HepG2 (cell line): ENCODE results near the gene AGRP. TPM values are rescaled to one million over a fixed set of nuclear protein-coding genes. Genes with fewer than 3 reads are reported as not detected.

ENCODE experiments used
- ARHGAP35 ChIP-seq: sonication (generic); formaldehyde crosslinking; IDR thresholded peaks from 2 replicates; pipeline ENCODE4 v1.9.0; 2022; ENCODE audit warnings: mild to moderate bottlenecking, inconsistent platforms, moderate library complexity, missing genetic modification reagents, borderline replicate concordance
- BRCA1 ChIP-seq: sonication (generic); formaldehyde crosslinking; IDR thresholded peaks from 2 replicates; pipeline ENCODE4 v1.4.0; 2020; ENCODE audit warnings: missing genetic modification reagents
- EEA1 ChIP-seq: sonication (generic); formaldehyde crosslinking; IDR thresholded peaks from 2 replicates; pipeline ENCODE4 v1.5.1; 2020; ENCODE audit warnings: mild to moderate bottlenecking, missing genetic modification reagents, borderline replicate concordance
- EHMT2 ChIP-seq: fragments of 200-600 bp; sonication (generic); IDR thresholded peaks from 2 replicates; pipeline ENCODE4 v1.7.0; 2017; ENCODE audit warnings: antibody characterized with exemption, low read depth, low read length, borderline replicate concordance
- HIVEP1 ChIP-seq: sonication (generic); formaldehyde crosslinking; IDR thresholded peaks from 2 replicates; pipeline ENCODE4 v1.4.0; 2020; ENCODE audit warnings: mild to moderate bottlenecking, missing genetic modification reagents
- HNF4G ChIP-seq, 2 experiments: sonication (generic) in 1 of 2; formaldehyde crosslinking in 1 of 2; IDR thresholded peaks; 2 replicates each; pipeline versions ENCODE4 v1.4.0 to v1.6.1; 2011 to 2020; ENCODE audit warnings: borderline replicate concordance in 2 of 2, low read depth in 2 of 2, mild to moderate bottlenecking in 2 of 2, low read length in 1 of 2, missing genetic modification reagents in 1 of 2, moderate library complexity in 1 of 2
- MNT ChIP-seq: fragments of 450-650 bp; IDR thresholded peaks from 2 replicates; pipeline ENCODE4 v1.6.1; 2016
- SMAD1 ChIP-seq: sonication (generic); formaldehyde crosslinking; IDR thresholded peaks from 2 replicates; pipeline ENCODE4 v1.4.0; 2020; ENCODE audit warnings: missing genetic modification reagents, low read depth, mild to moderate bottlenecking, borderline replicate concordance
- U2AF2 ChIP-seq: fragments of 200-400 bp; formaldehyde crosslinking; IDR thresholded peaks from 2 replicates; pipeline ENCODE4 v1.6.1; 2017; ENCODE audit warnings: low read depth, mild to moderate bottlenecking, low read length
- ZBTB21 ChIP-seq: sonication (generic); formaldehyde crosslinking; IDR thresholded peaks from 2 replicates; pipeline ENCODE4 v1.4.0; 2020; ENCODE audit warnings: missing genetic modification reagents
- ZKSCAN8 ChIP-seq: IDR thresholded peaks from 2 replicates; pipeline ENCODE4 v1.6.1; 2016; ENCODE audit warnings: borderline replicate concordance, missing genetic modification reagents, missing compliant biosample characterization
- ZNF101 ChIP-seq: sonication (generic); formaldehyde crosslinking; IDR thresholded peaks from 2 replicates; pipeline ENCODE4 v1.4.0; 2020; ENCODE audit warnings: mild to moderate bottlenecking, low read depth, missing genetic modification reagents, borderline replicate concordance
- ZNF143 ChIP-seq: sonication (generic); formaldehyde crosslinking; IDR thresholded peaks from 2 replicates; pipeline ENCODE4 v1.4.0; 2020; ENCODE audit warnings: missing genetic modification reagents
- ZNF234 ChIP-seq: sonication (generic); formaldehyde crosslinking; conservative IDR thresholded peaks from 2 replicates; pipeline ENCODE4 v1.5.1; 2020; ENCODE audit warnings: mild to moderate bottlenecking, missing genetic modification reagents
- ZNF547 ChIP-seq: sonication (generic); formaldehyde crosslinking; IDR thresholded peaks from 2 replicates; pipeline ENCODE4 v1.5.1; 2020; ENCODE audit warnings: mild to moderate bottlenecking, missing genetic modification reagents
- ZNF550 ChIP-seq: sonication (generic); formaldehyde crosslinking; IDR thresholded peaks from 2 replicates; pipeline ENCODE4 v1.4.0; 2020; ENCODE audit warnings: mild to moderate bottlenecking, missing genetic modification reagents, borderline replicate concordance
- ZNF660 ChIP-seq: sonication (generic); formaldehyde crosslinking; IDR thresholded peaks from 2 replicates; pipeline ENCODE4 v1.5.1; 2020; ENCODE audit warnings: mild to moderate bottlenecking, low read depth, missing genetic modification reagents, borderline replicate concordance
- ZSCAN20 ChIP-seq: sonication (generic); formaldehyde crosslinking; IDR thresholded peaks from 2 replicates; pipeline ENCODE4 v1.4.0; 2020; ENCODE audit warnings: missing genetic modification reagents, mild to moderate bottlenecking, borderline replicate concordance
- ZSCAN21 ChIP-seq: sonication (generic); formaldehyde crosslinking; IDR thresholded peaks from 2 replicates; pipeline ENCODE4 v1.8.0; 2022; ENCODE audit warnings: mild to moderate bottlenecking, missing genetic modification reagents, moderate library complexity, borderline replicate concordance
- polyA plus RNA-seq, 8 experiments: library from polyadenylated mRNA; depleted of rRNA in 3 of 8; stranded (reverse) in 7 of 8; unstranded in 1 of 8; fragments of >200 nt; fragmentation: Illumina TruSeq in 4 of 8; extraction: Trizol in 4 of 8; gene quantifications; 2 replicates each; pipeline versions ENCODE4 v1.2.1 to v1.2.3, GENCODE V29; 2011 to 2016; ENCODE audit warnings: low read depth in 4 of 8, missing spikeins in 1 of 8, mixed read lengths in 1 of 8; ENCODE audit not compliant: insufficient read depth in 1 of 8
- total RNA-seq, 5 experiments: library from RNA; depleted of rRNA; stranded (reverse); fragments of >200 nt; fragmentation: Illumina TruSeq; extraction: Trizol; gene quantifications; 2 replicates each; pipeline ENCODE4 v1.2.3, GENCODE V29; 2016; ENCODE audit warnings: low read depth in 1 of 5
- TF ChIP-seq, protein P1 (sequence below): sonication (generic); formaldehyde crosslinking; IDR thresholded peaks from 2 replicates; pipeline ENCODE4 v1.4.0; 2020; ENCODE audit warnings: missing genetic modification reagents, borderline replicate concordance
- TF ChIP-seq, protein P2 (sequence below): sonication (generic); formaldehyde crosslinking; conservative IDR thresholded peaks from 2 replicates; pipeline ENCODE4 v1.5.0; 2020; ENCODE audit warnings: missing genetic modification reagents

Gene AGRP
- total and polyA plus RNA-seq, 2 of the 13 experiments (the other 11 are each of a cell fraction or from before 2014, with no cell fraction given) = not detected

DNA sequence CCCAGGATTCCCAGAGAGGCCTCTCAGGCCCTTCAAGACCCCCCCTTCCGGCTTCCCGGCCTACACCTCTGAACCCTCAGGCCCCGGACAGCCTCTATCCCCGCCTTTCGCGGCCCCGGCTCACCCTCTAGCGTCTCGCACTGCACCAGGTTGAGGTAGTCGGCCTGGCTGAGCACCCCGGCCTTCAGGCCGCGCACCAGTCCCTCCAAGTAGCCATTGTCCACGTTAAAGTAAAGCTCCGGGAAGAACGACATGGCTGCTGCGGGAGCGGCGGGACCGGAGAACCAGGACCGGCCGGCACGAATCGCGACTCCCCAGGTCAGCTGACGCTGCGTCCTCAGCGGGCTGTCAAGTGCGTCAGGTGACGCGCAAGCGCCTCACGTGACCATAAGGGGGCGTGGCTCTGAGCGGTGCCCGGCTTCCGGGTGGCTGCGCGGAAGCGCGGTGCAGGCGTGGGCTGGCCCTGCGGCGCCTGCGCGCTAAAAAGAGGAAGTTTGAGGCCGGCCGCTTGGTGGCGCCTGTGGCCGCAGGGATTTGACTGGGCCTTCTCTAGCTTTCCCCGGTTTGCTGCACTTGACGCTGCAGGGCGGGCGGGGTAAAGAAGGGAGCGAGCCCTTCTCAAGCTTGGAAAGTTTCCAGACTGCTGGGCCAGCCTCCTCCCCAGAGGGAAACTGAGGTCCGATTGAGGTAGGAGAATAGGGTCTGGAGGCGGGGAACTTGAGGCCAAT is 2.4 kb downstream of the AGRP start, which contains the start of gene ATP6V0D1 (continued):
- TF ChIP-seq MNT (peak; percentile 97), ZSCAN20 (CRISPR knock-in tag) (no peak), EHMT2 (no peak), ZNF143 (CRISPR knock-in tag) (0 out of 2 replicates have a peak, but pooled peaks have one; percentile 39), ZBTB21 (CRISPR knock-in tag) (0 out of 2 replicates have a peak, but pooled peaks have one; percentile 14), U2AF2 (0 out of 2 replicates have a peak, but pooled peaks have one; percentile 30), SMAD1 (peak; percentile 86), HIVEP1 (CRISPR knock-in tag) (peak; percentile 86), ZNF547 (peak; percentile 66; the same call in 1 of the 2 replicates), ZNF550 (CRISPR knock-in tag) (peak; percentile 93; the same call in 1 of the 2 replicates), ZNF234 (no peak), HNF4G (IDR thresholded peaks at IDR 0.05; ENCODE audit: borderline replicate concordance, low read depth, low read length) (peak; percentile 4; the same call in 1 of the 2 replicates), HNF4G (CRISPR knock-in tag; IDR thresholded peaks at IDR 0.05; ENCODE audit: borderline replicate concordance, low read depth) (no peak; the same call in 1 of the 2 replicates), EEA1 (CRISPR knock-in tag) (no peak; the same call in 1 of the 2 replicates), ZNF101 (CRISPR knock-in tag) (no peak), ARHGAP35 (CRISPR knock-in tag) (peak; percentile 80; the same call in 1 of the 2 replicates), ZNF660 (CRISPR knock-in tag) (no peak), ZKSCAN8 (CRISPR knock-in tag) (peak; percentile 76; the same call in 1 of the 2 replicates), ZSCAN21 (CRISPR knock-in tag) (no peak; the same call in 1 of the 2 replicates), BRCA1 (no peak)
- TF ChIP-seq, protein P1, sequence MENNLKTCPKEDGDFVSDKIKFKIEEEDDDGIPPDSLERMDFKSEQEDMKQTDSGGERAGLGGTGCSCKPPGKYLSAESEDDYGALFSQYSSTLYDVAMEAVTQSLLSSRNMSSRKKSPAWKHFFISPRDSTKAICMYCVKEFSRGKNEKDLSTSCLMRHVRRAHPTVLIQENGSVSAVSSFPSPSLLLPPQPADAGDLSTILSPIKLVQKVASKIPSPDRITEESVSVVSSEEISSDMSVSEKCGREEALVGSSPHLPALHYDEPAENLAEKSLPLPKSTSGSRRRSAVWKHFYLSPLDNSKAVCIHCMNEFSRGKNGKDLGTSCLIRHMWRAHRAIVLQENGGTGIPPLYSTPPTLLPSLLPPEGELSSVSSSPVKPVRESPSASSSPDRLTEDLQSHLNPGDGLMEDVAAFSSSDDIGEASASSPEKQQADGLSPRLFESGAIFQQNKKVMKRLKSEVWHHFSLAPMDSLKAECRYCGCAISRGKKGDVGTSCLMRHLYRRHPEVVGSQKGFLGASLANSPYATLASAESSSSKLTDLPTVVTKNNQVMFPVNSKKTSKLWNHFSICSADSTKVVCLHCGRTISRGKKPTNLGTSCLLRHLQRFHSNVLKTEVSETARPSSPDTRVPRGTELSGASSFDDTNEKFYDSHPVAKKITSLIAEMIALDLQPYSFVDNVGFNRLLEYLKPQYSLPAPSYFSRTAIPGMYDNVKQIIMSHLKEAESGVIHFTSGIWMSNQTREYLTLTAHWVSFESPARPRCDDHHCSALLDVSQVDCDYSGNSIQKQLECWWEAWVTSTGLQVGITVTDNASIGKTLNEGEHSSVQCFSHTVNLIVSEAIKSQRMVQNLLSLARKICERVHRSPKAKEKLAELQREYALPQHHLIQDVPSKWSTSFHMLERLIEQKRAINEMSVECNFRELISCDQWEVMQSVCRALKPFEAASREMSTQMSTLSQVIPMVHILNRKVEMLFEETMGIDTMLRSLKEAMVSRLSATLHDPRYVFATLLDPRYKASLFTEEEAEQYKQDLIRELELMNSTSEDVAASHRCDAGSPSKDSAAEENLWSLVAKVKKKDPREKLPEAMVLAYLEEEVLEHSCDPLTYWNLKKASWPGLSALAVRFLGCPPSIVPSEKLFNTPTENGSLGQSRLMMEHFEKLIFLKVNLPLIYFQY (CRISPR knock-in tag) = peak; percentile 66
- TF ChIP-seq, protein P2, sequence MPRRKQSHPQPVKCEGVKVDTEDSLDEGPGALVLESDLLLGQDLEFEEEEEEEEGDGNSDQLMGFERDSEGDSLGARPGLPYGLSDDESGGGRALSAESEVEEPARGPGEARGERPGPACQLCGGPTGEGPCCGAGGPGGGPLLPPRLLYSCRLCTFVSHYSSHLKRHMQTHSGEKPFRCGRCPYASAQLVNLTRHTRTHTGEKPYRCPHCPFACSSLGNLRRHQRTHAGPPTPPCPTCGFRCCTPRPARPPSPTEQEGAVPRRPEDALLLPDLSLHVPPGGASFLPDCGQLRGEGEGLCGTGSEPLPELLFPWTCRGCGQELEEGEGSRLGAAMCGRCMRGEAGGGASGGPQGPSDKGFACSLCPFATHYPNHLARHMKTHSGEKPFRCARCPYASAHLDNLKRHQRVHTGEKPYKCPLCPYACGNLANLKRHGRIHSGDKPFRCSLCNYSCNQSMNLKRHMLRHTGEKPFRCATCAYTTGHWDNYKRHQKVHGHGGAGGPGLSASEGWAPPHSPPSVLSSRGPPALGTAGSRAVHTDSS = no peak
